H1 (cell line): Measurements from ENCODE around the gene IL6R. TPM values are rescaled to one million over a fixed set of nuclear protein-coding genes. Genes with fewer than 3 reads are reported as not detected.

Experiments
- CTCF ChIA-PET: fragments of 300-600 bp; sonication (Branson Sonifier 250); formaldehyde crosslinking; loops from one replicate; lab custom pipeline; 2021; ENCODE audit not compliant: partially characterized antibody; lab: Charles Lee
- POLR2A ChIA-PET: fragments of 300-600 bp; sonication (Branson Sonifier 250); formaldehyde crosslinking; loops from one replicate; lab custom pipeline; 2021; ENCODE audit warnings: inconsistent platforms; ENCODE audit not compliant: partially characterized antibody; lab: Charles Lee
- DNase-seq, 2 experiments: peaks; one replicate each; pipeline versions ENCODE4 v3.0.0 to v3.0.0-alpha.2; 2010 to 2022; ENCODE audit warnings: low spot score in 2 of 2, low read depth in 1 of 2, mixed read lengths in 1 of 2
- FAIRE-seq: peaks from 2 replicates; lab custom pipeline; 2011; peaks lifted over from hg19 to GRCh38; lab: Jason Lieb, UNC
- H2AFZ ChIP-seq: 2 replicates; pipeline ENCODE4 v1.8.1; 2012; ENCODE audit warnings: low read length, inconsistent platforms
- H2AK5ac ChIP-seq: 2 replicates; pipeline ENCODE4 v1.6.1; 2013; ENCODE audit warnings: low read depth, low read length
- H2BK120ac ChIP-seq: replicated peaks from 2 replicates; pipeline ENCODE3; 2013; ENCODE audit warnings: low read depth, low read length, inconsistent platforms
- H2BK12ac ChIP-seq: 2 replicates; pipeline ENCODE4 v1.6.1; 2013; ENCODE audit warnings: low read depth, low read length
- H2BK15ac ChIP-seq: 2 replicates; pipeline ENCODE4 v1.6.1; 2013; ENCODE audit warnings: low read length
- H2BK20ac ChIP-seq: 2 replicates; pipeline ENCODE4 v1.6.1; 2013; ENCODE audit warnings: low read length
- H2BK5ac ChIP-seq: 2 replicates; pipeline ENCODE4 v1.6.1; 2013; ENCODE audit warnings: low read depth, low read length
- H3K14ac ChIP-seq: 2 replicates; pipeline ENCODE4 v1.6.1; 2013; ENCODE audit warnings: inconsistent platforms; ENCODE audit not compliant: insufficient read length
- H3K18ac ChIP-seq: 2 replicates; pipeline ENCODE4 v1.6.1; 2013; ENCODE audit warnings: low read length; ENCODE audit errors: extremely low read depth
- H3K23ac ChIP-seq: 2 replicates; pipeline ENCODE4 v1.6.1; 2013; ENCODE audit warnings: inconsistent platforms; ENCODE audit not compliant: insufficient read length
- H3K23me2 ChIP-seq: 2 replicates; pipeline ENCODE4 v1.6.1; 2013; ENCODE audit warnings: low read depth, low read length
- H3K27ac ChIP-seq: 2 replicates; pipeline ENCODE4 v1.6.1; 2011; ENCODE audit warnings: low read depth, low read length, inconsistent platforms
- H3K27me3 ChIP-seq, 4 experiments: replicated peaks in 1 of 4; 1 replicate in 1 of 4; 2 replicates in 3 of 4; pipeline versions ENCODE4 v1.6.1 to v1.8.1; 2011 to 2013; ENCODE audit warnings: low read length in 3 of 4, mild to moderate bottlenecking in 3 of 4, inconsistent platforms in 2 of 4, mixed read lengths in 2 of 4, moderate library complexity in 1 of 4; ENCODE audit not compliant: control insufficient read depth in 3 of 4, insufficient read depth in 3 of 4; ENCODE audit errors: extremely low read depth in 1 of 4
- H3K36me3 ChIP-seq, 4 experiments: 2 replicates each; pipeline versions ENCODE4 v1.6.1 to v1.8.1; 2011 to 2013; ENCODE audit warnings: mild to moderate bottlenecking in 4 of 4, low read length in 3 of 4, moderate library complexity in 2 of 4, control low read depth in 1 of 4, inconsistent platforms in 1 of 4; ENCODE audit not compliant: insufficient read depth in 4 of 4, control insufficient read depth in 2 of 4
- H3K4ac ChIP-seq: replicated peaks from 2 replicates; pipeline ENCODE3; 2013; ENCODE audit warnings: low read length, low read depth, mixed read lengths, inconsistent platforms; ENCODE audit not compliant: insufficient read length
- H3K4me1 ChIP-seq, 4 experiments: replicated peaks in 1 of 4; 1 replicate in 1 of 4; 2 replicates in 3 of 4; pipeline versions ENCODE4 v1.6.1 to v1.8.1; 2011 to 2013; ENCODE audit warnings: low read length in 3 of 4, inconsistent platforms in 2 of 4, mixed read lengths in 1 of 4; ENCODE audit not compliant: insufficient read depth in 4 of 4, control insufficient read depth in 3 of 4
- H3K4me2 ChIP-seq, 2 experiments: 2 replicates each; pipeline versions ENCODE4 v1.6.1 to v1.8.1; 2011 to 2013; ENCODE audit warnings: low read depth in 2 of 2, low read length in 2 of 2, control low read depth in 1 of 2, inconsistent platforms in 1 of 2, mild to moderate bottlenecking in 1 of 2; ENCODE audit not compliant: insufficient read depth in 1 of 2
- H3K4me3 ChIP-seq, 4 experiments: fragments of 200-600, 300-600 bp in 1 of 4; sonication (generic), shearing (Covaris generic), sonication (Bioruptor Twin) in 1 of 4; 2 replicates each; pipeline versions ENCODE4 v1.5.1 to v1.8.1; 2011 to 2016; ENCODE audit warnings: low read length in 4 of 4, low read depth in 3 of 4, control low read depth in 2 of 4, inconsistent platforms in 2 of 4, mild to moderate bottlenecking in 2 of 4, mixed read lengths in 1 of 4, moderate library complexity in 1 of 4; ENCODE audit not compliant: insufficient read depth in 2 of 4; ENCODE audit errors: extremely low read depth in 1 of 4
- H3K56ac ChIP-seq: replicated peaks from 2 replicates; pipeline ENCODE3; 2013; ENCODE audit warnings: low read depth, mild to moderate bottlenecking, mixed read lengths, low read length, inconsistent platforms; ENCODE audit not compliant: insufficient read length
- H3K79me1 ChIP-seq: 2 replicates; pipeline ENCODE4 v1.6.1; 2013; ENCODE audit warnings: low read depth, low read length, control low read depth
- H3K79me2 ChIP-seq, 2 experiments: 2 replicates each; pipeline versions ENCODE4 v1.6.1 to v1.8.1; 2012 to 2013; ENCODE audit warnings: low read length in 2 of 2, mild to moderate bottlenecking in 2 of 2, inconsistent platforms in 1 of 2; ENCODE audit not compliant: insufficient read depth in 2 of 2, control insufficient read depth in 1 of 2
- H3K9ac ChIP-seq, 4 experiments: replicated peaks in 1 of 4; 1 replicate in 1 of 4; 2 replicates in 3 of 4; pipeline versions ENCODE4 v1.6.1 to v1.8.1; 2011 to 2013; ENCODE audit warnings: low read depth in 3 of 4, low read length in 3 of 4, control low read depth in 2 of 4, mild to moderate bottlenecking in 2 of 4, moderate library complexity in 2 of 4, inconsistent platforms in 1 of 4; ENCODE audit errors: extremely low read depth in 1 of 4
- H3K9me3 ChIP-seq, 2 experiments: 2 replicates each; pipeline versions ENCODE4 v1.6.1 to v1.8.1; 2012 to 2013; ENCODE audit warnings: mild to moderate bottlenecking in 2 of 2, moderate library complexity in 2 of 2, control low read depth in 1 of 2, inconsistent platforms in 1 of 2, low read depth in 1 of 2, low read length in 1 of 2, mixed read lengths in 1 of 2; ENCODE audit not compliant: insufficient read depth in 2 of 2
- H4K20me1 ChIP-seq, 2 experiments: replicated peaks in 1 of 2; 2 replicates each; pipeline versions ENCODE3 to v1.8.1; 2011 to 2013; ENCODE audit warnings: inconsistent platforms in 2 of 2, low read length in 2 of 2, mild to moderate bottlenecking in 1 of 2; ENCODE audit not compliant: insufficient read depth in 2 of 2, control insufficient read depth in 1 of 2
- H4K5ac ChIP-seq: 2 replicates; pipeline ENCODE4 v1.6.1; 2013; ENCODE audit warnings: low read length, low read depth, mixed read lengths, inconsistent platforms; ENCODE audit not compliant: insufficient read length
- H4K8ac ChIP-seq: 2 replicates; pipeline ENCODE4 v1.8.0; 2013; ENCODE audit warnings: mild to moderate bottlenecking, moderate library complexity, low read length, inconsistent platforms; ENCODE audit not compliant: insufficient read depth; ENCODE audit errors: extremely low read depth
- H4K91ac ChIP-seq: replicated peaks from 2 replicates; pipeline ENCODE3; 2013; ENCODE audit warnings: low read length, mixed read lengths, inconsistent platforms; ENCODE audit not compliant: insufficient read length
- CBX5 ChIP-seq: fragments of 300-800, 300-1000 bp; sonication (generic); IDR thresholded peaks from 2 replicates; pipeline ENCODE4 v1.7.1; 2016; ENCODE audit warnings: antibody characterized with exemption, low read length, low read depth
- CHD2 ChIP-seq: IDR thresholded peaks from 2 replicates; pipeline ENCODE4 v1.6.1; 2012; ENCODE audit warnings: low read length, improper control_type of control experiment
- EP300 ChIP-seq, 2 experiments: IDR thresholded peaks; 1 replicate in 1 of 2; 2 replicates in 1 of 2; pipeline ENCODE4 v1.6.1; 2011 to 2012; ENCODE audit warnings: low read depth in 2 of 2, low read length in 2 of 2, mild to moderate bottlenecking in 2 of 2, borderline replicate concordance in 1 of 2, inconsistent platforms in 1 of 2, moderate library complexity in 1 of 2
- EZH2 ChIP-seq: fragments of 200-600 bp; sonication (generic); IDR thresholded peaks from 2 replicates; pipeline ENCODE4 v1.7.1; 2012; ENCODE audit warnings: low read depth, mild to moderate bottlenecking, moderate library complexity, low read length, inconsistent platforms; ENCODE audit not compliant: severe bottlenecking
- GABPA ChIP-seq: IDR thresholded peaks from 2 replicates; pipeline ENCODE4 v1.6.1; 2011; ENCODE audit warnings: mild to moderate bottlenecking, low read length, moderate library complexity, borderline replicate concordance; ENCODE audit not compliant: insufficient read depth
- GTF2F1 ChIP-seq: IDR thresholded peaks from 2 replicates; pipeline ENCODE4 v1.6.1; 2012; ENCODE audit warnings: low read depth, low read length, improper control_type of control experiment, borderline replicate concordance
- KDM5A ChIP-seq: fragments of 200-600 bp; IDR thresholded peaks from 2 replicates; pipeline ENCODE4 v1.7.1; 2012; ENCODE audit warnings: mild to moderate bottlenecking, low read length, inconsistent platforms, mixed read lengths
- RBBP5 ChIP-seq: IDR thresholded peaks from 2 replicates; pipeline ENCODE4 v1.7.1; 2012; ENCODE audit warnings: low read depth, mild to moderate bottlenecking, inconsistent platforms, low read length, moderate library complexity, borderline replicate concordance
- RNF2 ChIP-seq: fragments of 200-900, 300-1000 bp; sonication (generic); IDR thresholded peaks from 2 replicates; pipeline ENCODE4 v1.7.1; 2016; ENCODE audit warnings: borderline replicate concordance, low read depth, mild to moderate bottlenecking, antibody characterized with exemption, low read length; ENCODE audit not compliant: poor library complexity, severe bottlenecking; ENCODE audit errors: missing control alignments
- SIRT6 ChIP-seq: IDR thresholded peaks from one replicate; pipeline ENCODE4 v1.7.1; 2012; ENCODE audit warnings: low read length, inconsistent platforms
- TAF1 ChIP-seq: IDR thresholded peaks from 2 replicates; pipeline ENCODE4 v1.6.1; 2011; ENCODE audit warnings: mild to moderate bottlenecking, low read depth, low read length
- TCF12 ChIP-seq: IDR thresholded peaks from 2 replicates; pipeline ENCODE4 v1.6.1; 2011; ENCODE audit warnings: low read depth, mild to moderate bottlenecking, low read length
- YY1 ChIP-seq: IDR thresholded peaks from 2 replicates; pipeline ENCODE4 v1.6.1; 2011; ENCODE audit warnings: low read depth, mild to moderate bottlenecking, low read length
- WGBS, 2 experiments: shearing (Covaris generic) in 1 of 2; methylation state at CpG; one replicate each; pipeline versions ENCODE4 v1.1.6 to v1.1.7; 2013 to 2015; ENCODE audit warnings: low lambda C conversion rate in 2 of 2, mixed read lengths in 2 of 2, inconsistent platforms in 1 of 2, low coverage in 1 of 2, missing lambda C conversion rate in 1 of 2; ENCODE audit not compliant: insufficient replicate concordance in 2 of 2, insufficient coverage in 1 of 2, insufficient read length in 1 of 2; ENCODE audit errors: extremely low coverage in 1 of 2, missing lambda C conversion rate in 1 of 2; 5-methylcytosine and 5-hydroxymethylcytosine counted together
- polyA plus RNA-seq, 7 experiments: library from polyadenylated mRNA; depleted of rRNA in 3 of 7; stranded (reverse) in 5 of 7; unstranded in 2 of 7; fragments of >200 nt in 5 of 7; fragments of 200-250 nt in 2 of 7; gene quantifications; 1 replicate in 5 of 7; 2 replicates in 1 of 7; 4 replicates in 1 of 7; pipeline versions ENCODE4 v1.2.1 to v1.2.3, GENCODE V29; 2011 to 2013; ENCODE audit warnings: missing spikeins in 2 of 7, mixed read lengths in 2 of 7
- total RNA-seq: library from RNA; stranded (reverse); fragmentation: NEBNext Ultra II Directional; extraction: Animal tissue kit (Norgen Biotek cat#: 25700); gene quantifications from 2 replicates; pipeline ENCODE4 v1.2.1, GENCODE V29; 2021
- TF ChIP-seq, protein P1 (sequence below): IDR thresholded peaks from 2 replicates; pipeline ENCODE4 v1.6.1; 2012; ENCODE audit warnings: inconsistent platforms

IL6R gene
- total and polyA plus RNA-seq, 2 of the 8 experiments (the other 6 are each of a cell fraction or from before 2014, with no cell fraction given): 2.3 to 3.0 TPM

DNA sequence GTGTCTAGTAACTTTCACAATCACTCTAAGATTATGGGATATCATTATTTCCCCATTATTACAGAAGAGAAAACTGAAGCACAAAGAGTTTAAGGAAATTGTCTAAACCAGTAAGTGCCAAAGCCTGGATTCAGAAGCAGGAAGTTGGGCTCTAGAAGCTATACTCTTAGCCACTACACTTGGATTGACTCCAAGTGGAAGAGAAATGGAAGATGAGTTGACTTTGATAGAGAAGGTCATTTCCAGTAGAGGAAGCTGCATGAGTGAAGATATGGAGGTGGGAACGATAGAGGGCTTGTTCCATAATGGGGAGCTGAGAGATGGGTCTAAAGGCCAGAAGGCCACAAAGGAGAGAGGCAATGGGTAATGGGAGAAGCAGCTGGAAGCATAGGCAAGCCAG is 85.2 kb downstream of the IL6R start:
- Histone ChIP-seq H4K5ac (no peak overlapping the region), H3K9me3 (no peaks in the 10 kb centered on the region), H4K20me1 (no peaks in the 10 kb centered on the region), H3K4ac (no peak overlapping the region), H4K91ac (no peak overlapping the region), H3K4me3 (no peak overlapping the region), H2AK5ac (no peak overlapping the region), H3K23me2 (no peaks in the 10 kb centered on the region), H2BK5ac (no peak overlapping the region), H3K36me3 (no peaks in the 10 kb centered on the region), H2BK12ac (no peak overlapping the region), H3K56ac (no peak overlapping the region), H3K4me1 (peaks cover 0 to 4% (median 1%) of the 10 kb centered on the region in 4 experiments; a peak in 2 of 7 replicates), H3K4me2 (no peak overlapping the region), H3K18ac (no peak overlapping the region), H2AFZ (no peak overlapping the region), H2BK15ac (no peak overlapping the region), H3K79me1 (no peaks in the 10 kb centered on the region), H3K14ac (no peak overlapping the region), H2BK120ac (no peak overlapping the region), H3K23ac (no peak overlapping the region), H3K9ac (no peak overlapping the region), H3K27ac (no peak overlapping the region), H3K79me2 (no peaks in the 10 kb centered on the region), H3K27me3 (no peaks in the 10 kb centered on the region), H4K8ac (no peak overlapping the region), H2BK20ac (no peak overlapping the region)
- no peak for FAIRE-seq
- ChIA-PET POLR2A (no interaction called here), CTCF (interaction anchor here (0.6 to 2.6 kb wide), 5 partner anchors 8 to 57 kb away, joined by 3 to 13 read pairs (median 5); no protein-coding TSS in a partner anchor)
- no peak for DNase-seq
- WGBS, 2 experiments: 89% methylated on average over 1 of the region's 1 CpG; no CpG with 5 or more reads in 1 of the 2 experiments
- no peak for TF ChIP-seq TAF1
- TF ChIP-seq EP300 (IDR thresholded peaks at IDR 0.05; ENCODE audit: borderline replicate concordance in 1 of 2, low read depth in 2 of 2, low read length in 2 of 2): no peak
- no peak for TF ChIP-seq EZH2
- TF ChIP-seq CBX5: no peak
- TF ChIP-seq TCF12: no peak
- no peak for TF ChIP-seq GTF2F1
- no peak for TF ChIP-seq CHD2
- no peak for TF ChIP-seq KDM5A
- TF ChIP-seq SIRT6: no peak
- no peak for TF ChIP-seq RNF2
- TF ChIP-seq, protein P1, sequence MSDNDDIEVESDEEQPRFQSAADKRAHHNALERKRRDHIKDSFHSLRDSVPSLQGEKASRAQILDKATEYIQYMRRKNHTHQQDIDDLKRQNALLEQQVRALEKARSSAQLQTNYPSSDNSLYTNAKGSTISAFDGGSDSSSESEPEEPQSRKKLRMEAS: no peak
- no peak for TF ChIP-seq YY1
- no peak for TF ChIP-seq GABPA
- TF ChIP-seq RBBP5: no peak
